ENCODE measurements around the gene ANXA10. TPM values are rescaled to one million over a fixed set of nuclear protein-coding genes. Genes with fewer than 3 reads are reported as not detected.
"Not testable (repeated sequence)": the region's sequence is repeated elsewhere in the genome, so short reads cannot be mapped to it uniquely, and the experiment has no call there.

Gene ANXA10
- total RNA-seq, 2 donors from 2014 or later = not detected

GRCh38 chr4:168199260-168199957, 107.1 kb downstream of the ANXA10 start:
- H3K4me1 Mint-ChIP-seq (ENCODE audit: low read depth in 2 of 2) = no peaks in the 10 kb centered on the region
- H3K4me3 Mint-ChIP-seq = no peak overlapping the region
- peaks cover 16% of the 10 kb centered on the region for H3K9me3 Mint-ChIP-seq
- H3K27ac Mint-ChIP-seq = no peak overlapping the region
- H3K36me3 Mint-ChIP-seq = peaks cover 13% of the 10 kb centered on the region
- no peak for DNase-seq (ENCODE audit: low spot score)
- ATAC-seq = no peak
- H3K27me3 Mint-ChIP-seq = no peaks in the 10 kb centered on the region

DNA sequence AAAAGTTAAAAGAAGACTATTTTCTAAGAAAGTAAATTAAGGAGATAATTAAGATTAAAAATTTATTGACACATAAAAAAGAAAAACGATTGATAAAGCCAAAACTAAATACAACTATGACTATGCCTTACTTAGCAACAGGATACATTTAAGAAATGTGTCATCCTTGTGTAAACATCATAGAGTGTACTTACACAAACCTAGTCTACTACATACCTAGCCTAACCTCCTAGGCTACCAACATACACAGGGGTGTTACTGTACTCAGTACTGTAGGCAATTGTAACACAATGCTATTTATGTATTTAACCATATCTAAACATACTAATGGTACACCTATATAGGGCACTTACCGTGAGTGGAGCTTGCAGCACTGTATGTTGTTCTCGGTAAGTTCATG, 108.3 kb downstream of the ANXA10 start:
- peaks cover 25% of the 10 kb centered on the region for H3K9me3 Mint-ChIP-seq
- no peak overlapping the region for H3K4me3 Mint-ChIP-seq
- peaks cover 22% of the 10 kb centered on the region for H3K36me3 Mint-ChIP-seq
- H3K4me1 Mint-ChIP-seq (ENCODE audit: low read depth in 2 of 2) = no peaks in the 10 kb centered on the region
- ATAC-seq (no peak), DNase-seq (ENCODE audit: low spot score) (no peak)
- H3K27ac Mint-ChIP-seq = no peak overlapping the region
- no peaks in the 10 kb centered on the region for H3K27me3 Mint-ChIP-seq

GRCh38 chr4:168203233-168203911, 111.0 kb downstream of the ANXA10 start:
- ATAC-seq (no peak), DNase-seq (ENCODE audit: low spot score) (no peak)
- peaks cover 26% of the 10 kb centered on the region for H3K36me3 Mint-ChIP-seq
- H3K27me3 Mint-ChIP-seq = no peaks in the 10 kb centered on the region
- H3K4me1 Mint-ChIP-seq (ENCODE audit: low read depth in 2 of 2) = no peaks in the 10 kb centered on the region
- no peak overlapping the region for H3K27ac Mint-ChIP-seq
- H3K9me3 Mint-ChIP-seq = peaks cover 29% of the 10 kb centered on the region
- no peak overlapping the region for H3K4me3 Mint-ChIP-seq

DNA sequence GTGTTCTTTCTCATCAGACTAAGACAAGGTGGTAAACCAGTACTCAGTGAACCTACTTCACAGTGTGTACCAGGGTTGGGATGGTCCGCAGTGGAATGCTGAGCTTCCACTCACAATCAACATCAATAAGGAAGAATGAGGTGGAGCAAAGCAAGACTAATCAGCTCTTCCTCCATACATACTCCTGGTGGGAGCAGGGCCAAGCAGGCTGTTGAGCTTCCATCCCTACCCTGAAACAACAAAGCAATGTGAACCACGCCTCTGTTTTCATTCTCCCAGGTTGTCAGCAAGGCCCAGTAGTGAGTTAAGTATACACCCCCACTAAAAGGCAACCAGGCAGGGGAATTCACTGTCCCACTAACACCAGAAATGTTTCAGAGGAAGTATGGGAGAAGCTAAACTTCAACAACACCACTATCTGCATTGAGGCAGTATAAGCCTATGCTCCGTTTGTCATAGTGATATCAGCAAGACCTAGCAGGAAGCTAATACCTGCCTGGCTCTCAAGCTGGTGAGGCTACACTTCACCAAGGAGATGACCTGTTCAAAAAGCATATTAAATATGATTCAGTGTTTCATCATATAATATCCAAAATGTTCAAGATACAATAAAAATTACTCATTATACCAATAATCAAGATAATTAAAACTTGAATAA, 116.7 kb downstream of the ANXA10 start:
- ATAC-seq = no peak
- DNase-seq (ENCODE audit: low spot score) = no peak
- Mint-ChIP-seq H3K36me3 (peaks cover 22% of the 10 kb centered on the region), H3K9me3 (peaks cover 19% of the 10 kb centered on the region), H3K27ac (no peak overlapping the region), H3K4me1 (ENCODE audit: low read depth in 2 of 2) (no peaks in the 10 kb centered on the region), H3K27me3 (no peaks in the 10 kb centered on the region), H3K4me3 (no peak overlapping the region)

DNA sequence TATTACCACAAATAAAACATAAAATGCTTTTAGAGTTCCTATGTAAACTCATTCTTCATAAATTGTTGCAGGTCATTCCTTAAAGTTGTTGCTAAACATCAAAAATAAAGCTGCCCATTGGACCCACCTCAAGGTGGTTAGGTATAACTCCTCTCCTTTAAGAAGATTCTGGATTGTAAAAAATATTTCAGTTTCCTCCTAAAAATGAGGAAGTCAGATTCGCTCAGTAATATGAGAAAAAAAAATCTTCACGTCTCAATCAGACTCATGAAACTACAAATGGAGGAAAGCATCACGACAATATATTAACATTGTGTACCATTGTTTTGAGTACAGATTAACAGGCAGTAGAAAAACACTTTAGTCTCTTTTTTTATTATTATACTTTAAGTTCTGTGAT, 120.3 kb downstream of the ANXA10 start:
- no peak overlapping the region for H3K27ac Mint-ChIP-seq
- H3K27me3 Mint-ChIP-seq = no peaks in the 10 kb centered on the region

GRCh38 chr4:168213511-168213910, 121.2 kb downstream of the ANXA10 start:
- H3K4me3 Mint-ChIP-seq; DNase-seq (ENCODE audit: low spot score); H3K9me3 Mint-ChIP-seq; H3K4me1 Mint-ChIP-seq (ENCODE audit: low read depth in 2 of 2); ATAC-seq; H3K27ac Mint-ChIP-seq; H3K27me3 Mint-ChIP-seq: not testable (repeated sequence)
- H3K36me3 Mint-ChIP-seq = peaks cover 31% of the 10 kb centered on the region

More for the DNA sequence above, 120.3 kb downstream of the ANXA10 start:
- Mint-ChIP-seq H3K4me3 (no peak overlapping the region), H3K36me3 (peaks cover 26% of the 10 kb centered on the region), H3K9me3 (peaks cover 8% of the 10 kb centered on the region), H3K4me1 (ENCODE audit: low read depth in 2 of 2) (no peaks in the 10 kb centered on the region)
- no peak for DNase-seq (ENCODE audit: low spot score)
- no peak for ATAC-seq

- ATAC-seq (no peak), DNase-seq (ENCODE audit: low spot score) (no peak)
- H3K4me3 Mint-ChIP-seq = no peak overlapping the region
- no peaks in the 10 kb centered on the region for H3K27me3 Mint-ChIP-seq
- H3K4me1 Mint-ChIP-seq (ENCODE audit: low read depth in 2 of 2) = peaks cover 0 to 5% of the 10 kb centered on the region in 2 donors
- no peak overlapping the region for H3K27ac Mint-ChIP-seq
- H3K9me3 Mint-ChIP-seq = peaks cover 5% of the 10 kb centered on the region
- H3K36me3 Mint-ChIP-seq = peaks cover 51% of the 10 kb centered on the region
These were observed 126.3 kb downstream of the ANXA10 start for GRCh38 chr4:168218645-168219044.

- Mint-ChIP-seq H3K36me3 (peaks cover 37% of the 10 kb centered on the region), H3K27ac (no peak overlapping the region), H3K4me1 (ENCODE audit: low read depth in 2 of 2) (peaks cover 0 to 5% of the 10 kb centered on the region in 2 donors), H3K27me3 (no peaks in the 10 kb centered on the region), H3K9me3 (no peaks in the 10 kb centered on the region), H3K4me3 (no peak overlapping the region)
- ATAC-seq = no peak
- no peak for DNase-seq (ENCODE audit: low spot score)
These were observed 128.6 kb downstream of the ANXA10 start for GRCh38 chr4:168220893-168221292.

- no peaks in the 10 kb centered on the region for H3K9me3 Mint-ChIP-seq
- H3K27me3 Mint-ChIP-seq = no peaks in the 10 kb centered on the region
- H3K4me3 Mint-ChIP-seq = no peak overlapping the region
- ATAC-seq (no peak), DNase-seq (ENCODE audit: low spot score) (no peak)
- peaks cover 0 to 5% of the 10 kb centered on the region in 2 donors for H3K4me1 Mint-ChIP-seq (ENCODE audit: low read depth in 2 of 2)
- H3K36me3 Mint-ChIP-seq = peaks cover 37% of the 10 kb centered on the region
- no peak overlapping the region for H3K27ac Mint-ChIP-seq
These were observed 129.0 kb downstream of the ANXA10 start for GRCh38 chr4:168221301-168221700.

Other genes with a start within 250 kb of the ANXA10 start
- 10 to 100 TPM; 12.3 to 15.2 TPM for gene DDX60, start 226.2 kb downstream of the ANXA10 start, total RNA-seq